ENCODE results near the gene DKK2.

The DKK2 gene

GRCh38 chr4:107035819-107036583, at the start of gene DKK2:
TSS of gene DKK2 (minus strand) at chr4:107036313. CDS start at chr4:107035591, 722 bp downstream.
- peak; percentile 27 for DNase-seq

GRCh38 chr4:107077192-107077591, 41.1 kb upstream of the DKK2 start:
- no peak for DNase-seq

- no peak for DNase-seq
Observed at GRCh38 chr4:107072836-107073736, 37.0 kb upstream of the DKK2 start.

- DNase-seq = no peak
Observed at GRCh38 chr4:107071108-107071507, 35.0 kb upstream of the DKK2 start.

GRCh38 chr4:107069049-107069448, 32.9 kb upstream of the DKK2 start:
- DNase-seq = no peak

GRCh38 chr4:107068116-107068515, 32.0 kb upstream of the DKK2 start:
- DNase-seq = no peak

GRCh38 chr4:107066621-107067020, 30.5 kb upstream of the DKK2 start:
- no peak for DNase-seq

- no peak for DNase-seq
Observed at GRCh38 chr4:107065201-107065600, 29.1 kb upstream of the DKK2 start.

- DNase-seq = no peak
Observed at GRCh38 chr4:107060388-107060787, 24.3 kb upstream of the DKK2 start.

- DNase-seq = no peak
Observed at GRCh38 chr4:107058828-107059227, 22.7 kb upstream of the DKK2 start.

GRCh38 chr4:107050525-107051135, 14.5 kb upstream of the DKK2 start:
- DNase-seq = no peak

- DNase-seq = no peak
Observed at GRCh38 chr4:107046261-107046660, 10.1 kb upstream of the DKK2 start.

GRCh38 chr4:107044170-107044569, 8.1 kb upstream of the DKK2 start:
- no peak for DNase-seq

GRCh38 chr4:107037199-107037584, 1.1 kb upstream of the DKK2 start:
- peak; percentile 22 for DNase-seq

- peak; percentile 22 for DNase-seq
Observed at GRCh38 chr4:107036584-107037198, 578 bp upstream of the DKK2 start.

- peak; percentile 32 for DNase-seq
Observed at GRCh38 chr4:107034996-107035818, 906 bp downstream of the DKK2 start.

- DNase-seq = peak; percentile 24
Observed at GRCh38 chr4:107034091-107034995, 1.8 kb downstream of the DKK2 start.

GRCh38 chr4:107027379-107027778, 8.7 kb downstream of the DKK2 start:
- DNase-seq = no peak

- DNase-seq = no peak
Observed at GRCh38 chr4:107018344-107018735, 17.8 kb downstream of the DKK2 start.

- DNase-seq = no peak
Observed at GRCh38 chr4:107017443-107018343, 18.4 kb downstream of the DKK2 start.
